Endothelial cell of umbilical vein (primary cell): Measurements from ENCODE around the gene BCO1. TPM values are rescaled to one million over a fixed set of nuclear protein-coding genes. Genes with fewer than 3 reads are reported as not detected.

ENCODE experiments used
- BruUV-seq: library from RNA; stranded (reverse); fragments of 400-500 nt; replicated peaks from 2 replicates; lab custom pipeline; 2021; lab: Mats Ljungman, UMichigan
- CTCF ChIA-PET: fragments of 300-600, 350-600 bp; sonication (Branson Sonifier 250); formaldehyde crosslinking; loops from one replicate; lab custom pipeline; 2021; ENCODE audit warnings: antibody characterized with exemption, inconsistent platforms; lab: Charles Lee
- POLR2A ChIA-PET: fragments of 300-600, 350-600 bp; sonication (Branson Sonifier 250); formaldehyde crosslinking; loops from one replicate; lab custom pipeline; 2021; ENCODE audit warnings: antibody characterized with exemption, inconsistent platforms; lab: Charles Lee
- DNase-seq: peaks from one replicate; pipeline ENCODE4 v3.0.0-alpha.2; 2011; ENCODE audit warnings: low read depth, low spot score
- FAIRE-seq: peaks from 2 replicates; lab custom pipeline; 2011; peaks lifted over from hg19 to GRCh38; lab: Jason Lieb, UNC
- H2AFZ ChIP-seq: 2 replicates; pipeline ENCODE4 v1.6.0; 2012; ENCODE audit warnings: low read depth, low read length, control low read depth, inconsistent platforms
- H3K27ac ChIP-seq: 2 replicates; pipeline ENCODE4 v1.5.1; 2011; ENCODE audit warnings: low read depth, mild to moderate bottlenecking, control low read depth, low read length, moderate library complexity; ENCODE audit not compliant: insufficient read depth
- H3K27me3 ChIP-seq, 2 experiments: 2 replicates each; pipeline versions ENCODE4 v1.6.0 to v1.6.1; 2011; ENCODE audit warnings: low read length in 2 of 2, mixed read lengths in 1 of 2; ENCODE audit not compliant: control insufficient read depth in 2 of 2, insufficient read depth in 2 of 2
- H3K36me3 ChIP-seq, 2 experiments: 2 replicates in 1 of 2; 3 replicates in 1 of 2; pipeline ENCODE4 v1.5.1; 2011; ENCODE audit warnings: low read length in 2 of 2, mild to moderate bottlenecking in 1 of 2, moderate library complexity in 1 of 2; ENCODE audit not compliant: control insufficient read depth in 2 of 2, insufficient read depth in 2 of 2; ENCODE audit errors: extremely low read depth in 1 of 2
- H3K4me1 ChIP-seq: 3 replicates; pipeline ENCODE4 v1.5.1; 2011; ENCODE audit warnings: mild to moderate bottlenecking, low read length; ENCODE audit not compliant: control insufficient read depth, insufficient read depth; ENCODE audit errors: extremely low read depth
- H3K4me2 ChIP-seq: 2 replicates; pipeline ENCODE4 v1.6.1; 2011; ENCODE audit warnings: low read length, control low read depth, mixed read lengths; ENCODE audit not compliant: insufficient read depth
- H3K4me3 ChIP-seq, 3 experiments: fragments of 200-600 bp in 1 of 3; sonication (generic), shearing (Covaris generic) in 1 of 3; replicated peaks in 1 of 3; 2 replicates each; pipeline ENCODE4 v1.5.1; 2011 to 2016; ENCODE audit warnings: control low read depth in 3 of 3, low read length in 3 of 3, mild to moderate bottlenecking in 2 of 3, inconsistent platforms in 1 of 3, low read depth in 1 of 3, moderate library complexity in 1 of 3; ENCODE audit not compliant: insufficient read depth in 1 of 3
- H3K79me2 ChIP-seq: 2 replicates; pipeline ENCODE4 v1.6.0; 2012; ENCODE audit warnings: low read length, inconsistent platforms; ENCODE audit not compliant: control insufficient read depth, insufficient read depth
- H3K9ac ChIP-seq: replicated peaks from 2 replicates; pipeline ENCODE3; 2011; ENCODE audit warnings: low read length, control low read depth; ENCODE audit not compliant: insufficient read depth; ENCODE audit errors: extremely low read depth
- H3K9me1 ChIP-seq: replicated peaks from 3 replicates; pipeline ENCODE4 v1.6.0; 2011; ENCODE audit warnings: mild to moderate bottlenecking, low read length; ENCODE audit not compliant: control insufficient read depth, insufficient read depth; ENCODE audit errors: extremely low read depth
- H3K9me3 ChIP-seq: replicated peaks from 2 replicates; pipeline ENCODE4 v1.5.1; 2012; ENCODE audit warnings: low read length, inconsistent platforms; ENCODE audit not compliant: control insufficient read depth, insufficient read depth
- H4K20me1 ChIP-seq: replicated peaks from 2 replicates; pipeline ENCODE3; 2011; ENCODE audit warnings: mild to moderate bottlenecking, low read length; ENCODE audit not compliant: control insufficient read depth, insufficient read depth; ENCODE audit errors: extremely low read depth
- CTCF ChIP-seq, 2 donors: IDR thresholded peaks; 1 replicate in 1 of 2; 2 replicates in 1 of 2; pipeline ENCODE4 v1.5.1; 2011; ENCODE audit warnings: low read length in 2 of 2, mild to moderate bottlenecking in 2 of 2, moderate library complexity in 2 of 2, control low read depth in 1 of 2, inconsistent platforms in 1 of 2, low read depth in 1 of 2; ENCODE audit not compliant: insufficient read depth in 1 of 2; ENCODE audit errors: extremely low read depth in 1 of 2
- EZH2 ChIP-seq: IDR thresholded peaks from 2 replicates; pipeline ENCODE4 v1.6.1; 2012; ENCODE audit warnings: borderline replicate concordance, low read depth, mild to moderate bottlenecking, moderate library complexity, low read length, inconsistent platforms; ENCODE audit not compliant: severe bottlenecking
- FOS ChIP-seq: IDR thresholded peaks from 2 replicates; pipeline ENCODE4 v1.6.1; 2011; ENCODE audit warnings: mild to moderate bottlenecking, low read length, moderate library complexity, borderline replicate concordance; ENCODE audit not compliant: insufficient read depth
- MAX ChIP-seq: IDR thresholded peaks from 2 replicates; pipeline ENCODE4 v1.6.1; 2011; ENCODE audit not compliant: insufficient read depth, insufficient read length
- POLR2A ChIP-seq: IDR thresholded peaks from 2 replicates; pipeline ENCODE4 v1.6.1; 2012; ENCODE audit warnings: low read depth, mild to moderate bottlenecking, control low read depth, low read length
- dilution Hi-C: fragments of 300-500 bp; cut with MboI; formaldehyde crosslinking; loops from one replicate; pipeline ENCODE4 v1.15.0; 2019; ENCODE audit warnings: low sequenced_read_pairs; ENCODE audit not compliant: extremely low pct_ligation_motif_present
- intact Hi-C: fragments of 100-400 bp; cut with micrococcal nuclease; formaldehyde crosslinking; loops from one replicate; pipeline ENCODE4 v1.10.0; 2022
- polyA plus RNA-seq, 4 experiments: library from polyadenylated mRNA; depleted of rRNA in 3 of 4; stranded (reverse) in 3 of 4; unstranded in 1 of 4; fragments of >200 nt; gene quantifications; 2 replicates each; pipeline versions ENCODE4 v1.2.1 to v1.2.3, GENCODE V29; 2011 to 2012; ENCODE audit warnings: missing spikeins in 1 of 4
- total RNA-seq: library from RNA; stranded (reverse); gene quantifications from 2 replicates; pipeline ENCODE4 v1.2.3, GENCODE V29; 2021

BCO1 gene
- total and polyA plus RNA-seq, 2 donors (not counting 3 experiments of a cell fraction or from before 2014, with no cell fraction given), result not detected

DNA sequence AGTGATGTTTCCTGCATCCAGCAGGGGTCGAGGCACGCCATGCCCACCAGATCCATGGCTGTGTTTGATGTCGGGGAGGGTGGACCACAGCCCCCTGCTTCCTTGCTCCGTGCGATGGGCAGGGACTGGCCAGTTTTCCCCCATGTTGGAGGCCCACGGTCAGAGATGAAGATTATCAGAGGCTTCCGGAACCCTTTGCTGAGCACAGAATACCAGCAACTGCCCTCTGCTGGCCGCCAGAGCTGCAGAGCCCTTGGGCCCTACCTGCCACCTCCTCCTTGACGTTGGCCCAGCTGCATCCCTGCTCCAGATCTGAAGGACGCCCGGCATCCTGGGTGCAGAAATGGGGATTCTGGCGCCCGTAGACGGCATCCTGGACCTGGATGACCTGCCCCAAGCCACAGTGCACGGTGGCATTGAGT lies 23.7 kb upstream of the BCO1 start:
- H2AFZ ChIP-seq, result no peak overlapping the region
- no peak for FAIRE-seq

More for the DNA sequence above, 23.7 kb upstream of the BCO1 start:
- CTCF ChIA-PET, result interaction anchor here (0.9 to 2.4 kb wide), 2 partner anchors 9 to 10 kb away, joined by 5 to 10 read pairs; no protein-coding TSS in a partner anchor
- dilution Hi-C loops (no loop called here), intact Hi-C loops (no loop called here)
- H3K9me1 ChIP-seq, result no peaks in the 10 kb centered on the region
- H3K4me3 ChIP-seq, result no peak overlapping the region
- H3K4me2 ChIP-seq, result no peak overlapping the region
- peak; percentile 10 for DNase-seq
- H3K4me1 ChIP-seq, result no peaks in the 10 kb centered on the region
- TF ChIP-seq POLR2A (no peak), CTCF (IDR thresholded peaks at IDR 0.05; ENCODE audit: extremely low read depth in 1 of 2, insufficient read depth in 1 of 2, low read depth in 1 of 2, low read length in 2 of 2) (peak; percentile 32 to 61), FOS (no peak), EZH2 (no peak), MAX (no peak)
- peaks cover 0 to under 1% of the 10 kb centered on the region in 2 experiments for H3K27me3 ChIP-seq
- H3K27ac ChIP-seq, result no peak overlapping the region
- no peaks in the 10 kb centered on the region for H3K79me2 ChIP-seq
- BruUV-seq, result no TSS peak
- H3K9me3 ChIP-seq, result no peaks in the 10 kb centered on the region
- H4K20me1 ChIP-seq, result no peaks in the 10 kb centered on the region
- no peaks in the 10 kb centered on the region for H3K36me3 ChIP-seq
- POLR2A ChIA-PET, result no interaction called here
- no peak overlapping the region for H3K9ac ChIP-seq
